HEK293 (cell line): ENCODE measurements around the gene ZDHHC6.

ENCODE experiments used
- FEZF1 ChIP-seq: fragments of 450-650 bp; formaldehyde crosslinking; IDR thresholded peaks from 2 replicates; pipeline ENCODE4 v1.5.1; 2016; ENCODE audit warnings: missing biosample characterization, missing genetic modification characterization
- GLIS1 ChIP-seq: fragments of 450-650 bp; formaldehyde crosslinking; IDR thresholded peaks from 2 replicates; pipeline ENCODE4 v1.5.1; 2016; ENCODE audit warnings: missing biosample characterization, missing genetic modification characterization
- GLIS2 ChIP-seq: fragments of 450-650 bp; formaldehyde crosslinking; IDR thresholded peaks from 2 replicates; pipeline ENCODE4 v1.5.1; 2016; ENCODE audit warnings: missing biosample characterization, missing genetic modification characterization
- HOXA7 ChIP-seq: sonication (generic); formaldehyde crosslinking; IDR thresholded peaks from 2 replicates; pipeline ENCODE4 v1.8.1; 2022; ENCODE audit warnings: missing genetic modification reagents, borderline replicate concordance
- HOXC10 ChIP-seq: sonication (generic); formaldehyde crosslinking; IDR thresholded peaks from 2 replicates; pipeline ENCODE4 v1.8.1; 2023; ENCODE audit warnings: mild to moderate bottlenecking, missing genetic modification reagents
- HOXD13 ChIP-seq: sonication (generic); formaldehyde crosslinking; IDR thresholded peaks from 2 replicates; pipeline ENCODE4 v1.8.0; 2022; ENCODE audit warnings: missing genetic modification reagents, borderline replicate concordance
- IKZF3 ChIP-seq: fragments of 450-650 bp; IDR thresholded peaks from 2 replicates; pipeline ENCODE4 v1.5.0; 2018; ENCODE audit warnings: missing biosample characterization, mild to moderate bottlenecking, missing genetic modification characterization, moderate library complexity
- KLF10 ChIP-seq: fragments of 450-650 bp; IDR thresholded peaks from 2 replicates; pipeline ENCODE4 v1.5.1; 2018; ENCODE audit warnings: missing biosample characterization, mild to moderate bottlenecking, missing genetic modification characterization
- KLF16 ChIP-seq: fragments of 450-650 bp; formaldehyde crosslinking; IDR thresholded peaks from 2 replicates; pipeline ENCODE4 v1.5.1; 2017; ENCODE audit warnings: missing biosample characterization, missing genetic modification characterization
- TCF7L2 ChIP-seq: IDR thresholded peaks from 2 replicates; pipeline ENCODE4 v1.6.1; 2011; ENCODE audit warnings: low read depth, mild to moderate bottlenecking, inconsistent platforms, low read length, moderate library complexity, borderline replicate concordance
- WT1 ChIP-seq: fragments of 450-650 bp; formaldehyde crosslinking; IDR thresholded peaks from 2 replicates; pipeline ENCODE4 v1.5.1; 2016; ENCODE audit warnings: missing biosample characterization, missing genetic modification characterization
- ZBTB17 ChIP-seq: fragments of 450-650 bp; formaldehyde crosslinking; IDR thresholded peaks from 2 replicates; pipeline ENCODE4 v1.5.1; 2016; ENCODE audit warnings: missing biosample characterization, missing genetic modification characterization
- ZBTB21 ChIP-seq: fragments of 450-650 bp; formaldehyde crosslinking; IDR thresholded peaks from 2 replicates; pipeline ENCODE4 v1.5.1; 2017; ENCODE audit warnings: missing biosample characterization, missing genetic modification characterization
- ZBTB48 ChIP-seq: fragments of 450-650 bp; formaldehyde crosslinking; IDR thresholded peaks from 2 replicates; pipeline ENCODE4 v1.5.1; 2016; ENCODE audit warnings: missing biosample characterization, missing genetic modification characterization
- ZFHX2 ChIP-seq: fragments of 450-650 bp; formaldehyde crosslinking; conservative IDR thresholded peaks from 2 replicates; pipeline ENCODE4 v1.5.1; 2016; ENCODE audit warnings: missing biosample characterization, missing genetic modification characterization
- ZNF10 ChIP-seq: fragments of 450-650 bp; formaldehyde crosslinking; IDR thresholded peaks from 2 replicates; pipeline ENCODE4 v1.5.1; 2017; ENCODE audit warnings: missing biosample characterization, missing genetic modification characterization
- ZNF138 ChIP-seq: fragments of 450-650 bp; formaldehyde crosslinking; IDR thresholded peaks from 2 replicates; pipeline ENCODE4 v1.5.1; 2016; ENCODE audit warnings: missing biosample characterization, missing genetic modification characterization, borderline replicate concordance
- ZNF175 ChIP-seq: fragments of 450-650 bp; formaldehyde crosslinking; IDR thresholded peaks from 2 replicates; pipeline ENCODE4 v1.5.1; 2016; ENCODE audit warnings: missing biosample characterization, missing genetic modification characterization
- ZNF239 ChIP-seq: fragments of 450-650 bp; formaldehyde crosslinking; IDR thresholded peaks from 2 replicates; pipeline ENCODE4 v1.5.1; 2016; ENCODE audit warnings: missing biosample characterization, missing genetic modification characterization
- ZNF292 ChIP-seq: fragments of 450-650 bp; formaldehyde crosslinking; IDR thresholded peaks from 2 replicates; pipeline ENCODE4 v1.5.1; 2016; ENCODE audit warnings: low read depth, missing biosample characterization, missing genetic modification characterization, borderline replicate concordance
- ZNF354C ChIP-seq: fragments of 450-650 bp; formaldehyde crosslinking; IDR thresholded peaks from 2 replicates; pipeline ENCODE4 v1.5.1; 2016; ENCODE audit warnings: missing biosample characterization, missing genetic modification characterization, low read depth, borderline replicate concordance
- ZNF362 ChIP-seq: fragments of 450-650 bp; formaldehyde crosslinking; IDR thresholded peaks from 2 replicates; pipeline ENCODE4 v1.5.1; 2016; ENCODE audit warnings: missing biosample characterization, missing genetic modification characterization
- ZNF501 ChIP-seq: fragments of 450-650 bp; formaldehyde crosslinking; IDR thresholded peaks from 2 replicates; pipeline ENCODE4 v1.5.1; 2016; ENCODE audit warnings: missing biosample characterization, missing genetic modification characterization
- ZNF548 ChIP-seq: fragments of 450-650 bp; formaldehyde crosslinking; IDR thresholded peaks from 2 replicates; pipeline ENCODE4 v1.5.1; 2016; ENCODE audit warnings: missing biosample characterization, missing genetic modification characterization
- ZNF555 ChIP-seq: fragments of 450-650 bp; formaldehyde crosslinking; conservative IDR thresholded peaks from 2 replicates; pipeline ENCODE4 v1.5.1; 2017; ENCODE audit warnings: missing biosample characterization, mild to moderate bottlenecking, missing genetic modification characterization, inconsistent platforms
- ZNF596 ChIP-seq: fragments of 450-650 bp; IDR thresholded peaks from 2 replicates; pipeline ENCODE4 v1.5.0; 2018; ENCODE audit warnings: missing biosample characterization, mild to moderate bottlenecking, missing genetic modification characterization, moderate library complexity
- ZNF629 ChIP-seq: fragments of 450-650 bp; formaldehyde crosslinking; IDR thresholded peaks from 2 replicates; pipeline ENCODE4 v1.5.1; 2017; ENCODE audit warnings: missing biosample characterization, missing genetic modification characterization
- ZNF645 ChIP-seq: fragments of 450-650 bp; formaldehyde crosslinking; IDR thresholded peaks from 2 replicates; pipeline ENCODE4; 2016; ENCODE audit warnings: missing biosample characterization, missing genetic modification characterization
- ZNF670 ChIP-seq: fragments of 450-650 bp; formaldehyde crosslinking; IDR thresholded peaks from 2 replicates; pipeline ENCODE4 v1.5.1; 2016; ENCODE audit warnings: missing biosample characterization, missing genetic modification characterization, low read depth
- ZNF747 ChIP-seq: fragments of 450-650 bp; formaldehyde crosslinking; IDR thresholded peaks from 2 replicates; pipeline ENCODE4 v1.5.1; 2016; ENCODE audit warnings: missing biosample characterization, missing genetic modification characterization
- ZNF792 ChIP-seq: fragments of 450-650 bp; formaldehyde crosslinking; IDR thresholded peaks from 2 replicates; pipeline ENCODE4 v1.5.1; 2016; ENCODE audit warnings: missing biosample characterization, missing genetic modification characterization
- ZSCAN23 ChIP-seq: fragments of 450-650 bp; formaldehyde crosslinking; IDR thresholded peaks from 2 replicates; pipeline ENCODE4 v1.5.1; 2016; ENCODE audit warnings: missing biosample characterization, missing genetic modification characterization
- ZXDB ChIP-seq: fragments of 450-650 bp; formaldehyde crosslinking; IDR thresholded peaks from 2 replicates; pipeline ENCODE4 v1.5.1; 2016; ENCODE audit warnings: missing biosample characterization, missing genetic modification characterization
- TF ChIP-seq, protein P1 (sequence below): fragments of 450-650 bp; formaldehyde crosslinking; IDR thresholded peaks from 2 replicates; pipeline ENCODE4 v1.5.1; 2016; ENCODE audit warnings: missing biosample characterization, missing genetic modification characterization
- TF ChIP-seq, protein P2 (sequence below): fragments of 450-650 bp; formaldehyde crosslinking; IDR thresholded peaks from 2 replicates; pipeline ENCODE4 v1.5.1; 2016; ENCODE audit warnings: missing biosample characterization, missing genetic modification characterization
- TF ChIP-seq, protein P3 (sequence below): fragments of 450-650 bp; formaldehyde crosslinking; IDR thresholded peaks from 2 replicates; pipeline ENCODE4 v1.5.1; 2016; ENCODE audit warnings: missing biosample characterization, missing genetic modification characterization

ZDHHC6 gene

DNA sequence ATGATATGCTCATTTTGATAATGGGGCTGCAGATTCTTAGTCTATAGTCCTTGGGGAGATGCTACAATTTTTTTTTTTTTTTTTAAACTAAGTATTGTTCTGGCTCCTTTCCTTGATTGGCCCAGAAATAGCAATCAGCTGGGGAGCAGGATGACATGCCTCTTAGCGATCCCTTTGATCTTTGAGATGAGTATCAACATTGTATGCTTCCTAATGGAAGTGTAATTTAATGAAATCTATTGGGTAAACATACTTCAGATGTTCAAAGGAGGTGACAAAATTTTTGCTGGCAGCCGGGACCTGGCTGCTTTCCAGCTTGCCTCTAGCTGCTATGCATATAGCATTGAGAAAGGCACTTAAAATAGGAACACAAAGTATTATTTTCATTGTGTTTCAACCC lies 43.8 kb upstream of the ZDHHC6 start (continued):
- TF ChIP-seq ZNF138 (tag by site-specific recombination), result no peak
- no peak for TF ChIP-seq ZNF548
- no peak for TF ChIP-seq GLIS2
- peak; percentile 75 for TF ChIP-seq GLIS1 (tag by site-specific recombination)
- no peak for TF ChIP-seq ZNF175 (tag by site-specific recombination)
- peak; percentile 41; the same call in 1 of the 2 replicates for TF ChIP-seq ZNF629 (tag by site-specific recombination)
- TF ChIP-seq HOXC10 (CRISPR knock-in tag), result no peak
- TF ChIP-seq, protein P1, sequence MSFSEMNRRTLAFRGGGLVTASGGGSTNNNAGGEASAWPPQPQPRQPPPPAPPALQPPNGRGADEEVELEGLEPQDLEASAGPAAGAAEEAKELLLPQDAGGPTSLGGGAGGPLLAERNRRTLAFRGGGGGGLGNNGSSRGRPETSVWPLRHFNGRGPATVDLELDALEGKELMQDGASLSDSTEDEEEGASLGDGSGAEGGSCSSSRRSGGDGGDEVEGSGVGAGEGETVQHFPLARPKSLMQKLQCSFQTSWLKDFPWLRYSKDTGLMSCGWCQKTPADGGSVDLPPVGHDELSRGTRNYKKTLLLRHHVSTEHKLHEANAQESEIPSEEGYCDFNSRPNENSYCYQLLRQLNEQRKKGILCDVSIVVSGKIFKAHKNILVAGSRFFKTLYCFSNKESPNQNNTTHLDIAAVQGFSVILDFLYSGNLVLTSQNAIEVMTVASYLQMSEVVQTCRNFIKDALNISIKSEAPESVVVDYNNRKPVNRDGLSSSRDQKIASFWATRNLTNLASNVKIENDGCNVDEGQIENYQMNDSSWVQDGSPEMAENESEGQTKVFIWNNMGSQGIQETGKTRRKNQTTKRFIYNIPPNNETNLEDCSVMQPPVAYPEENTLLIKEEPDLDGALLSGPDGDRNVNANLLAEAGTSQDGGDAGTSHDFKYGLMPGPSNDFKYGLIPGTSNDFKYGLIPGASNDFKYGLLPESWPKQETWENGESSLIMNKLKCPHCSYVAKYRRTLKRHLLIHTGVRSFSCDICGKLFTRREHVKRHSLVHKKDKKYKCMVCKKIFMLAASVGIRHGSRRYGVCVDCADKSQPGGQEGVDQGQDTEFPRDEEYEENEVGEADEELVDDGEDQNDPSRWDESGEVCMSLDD, result no peak
- no peak for TF ChIP-seq ZNF555 (tag by site-specific recombination)
- peak; percentile 76 for TF ChIP-seq FEZF1 (tag by site-specific recombination)
- TF ChIP-seq TCF7L2, result peak; percentile 95
- TF ChIP-seq WT1 (tag by site-specific recombination), result peak; percentile 42; the same call in 1 of the 2 replicates
- no peak for TF ChIP-seq ZBTB21 (tag by site-specific recombination)
- TF ChIP-seq ZNF362 (tag by site-specific recombination), result peak; percentile 69
- TF ChIP-seq ZSCAN23, result no peak
- no peak for TF ChIP-seq ZNF354C (tag by site-specific recombination)
- TF ChIP-seq ZNF747, result no peak
- 0 out of 2 replicates have a peak, but pooled peaks have one; percentile 45 for TF ChIP-seq KLF10 (tag by site-specific recombination)
- no peak for TF ChIP-seq ZNF670
- TF ChIP-seq ZNF645, result no peak
- TF ChIP-seq ZNF239 (tag by site-specific recombination), result no peak
- TF ChIP-seq, protein P2, sequence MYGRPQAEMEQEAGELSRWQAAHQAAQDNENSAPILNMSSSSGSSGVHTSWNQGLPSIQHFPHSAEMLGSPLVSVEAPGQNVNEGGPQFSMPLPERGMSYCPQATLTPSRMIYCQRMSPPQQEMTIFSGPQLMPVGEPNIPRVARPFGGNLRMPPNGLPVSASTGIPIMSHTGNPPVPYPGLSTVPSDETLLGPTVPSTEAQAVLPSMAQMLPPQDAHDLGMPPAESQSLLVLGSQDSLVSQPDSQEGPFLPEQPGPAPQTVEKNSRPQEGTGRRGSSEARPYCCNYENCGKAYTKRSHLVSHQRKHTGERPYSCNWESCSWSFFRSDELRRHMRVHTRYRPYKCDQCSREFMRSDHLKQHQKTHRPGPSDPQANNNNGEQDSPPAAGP, result no peak
- TF ChIP-seq ZFHX2 (tag by site-specific recombination), result no peak
- 0 out of 2 replicates have a peak, but pooled peaks have one; percentile 30 for TF ChIP-seq IKZF3
- TF ChIP-seq ZNF501 (tag by site-specific recombination), result no peak
- no peak for TF ChIP-seq HOXD13 (CRISPR knock-in tag)
- no peak for TF ChIP-seq ZNF10
- TF ChIP-seq KLF16 (tag by site-specific recombination), result no peak
- TF ChIP-seq HOXA7 (CRISPR knock-in tag), result no peak
- no peak for TF ChIP-seq ZNF792 (tag by site-specific recombination)
- 0 out of 2 replicates have a peak, but pooled peaks have one; percentile 34 for TF ChIP-seq ZXDB (tag by site-specific recombination)
- peak; percentile 42; the same call in 1 of the 2 replicates for TF ChIP-seq ZBTB17 (tag by site-specific recombination)
- no peak for TF ChIP-seq ZBTB48 (tag by site-specific recombination)
- TF ChIP-seq, protein P3, sequence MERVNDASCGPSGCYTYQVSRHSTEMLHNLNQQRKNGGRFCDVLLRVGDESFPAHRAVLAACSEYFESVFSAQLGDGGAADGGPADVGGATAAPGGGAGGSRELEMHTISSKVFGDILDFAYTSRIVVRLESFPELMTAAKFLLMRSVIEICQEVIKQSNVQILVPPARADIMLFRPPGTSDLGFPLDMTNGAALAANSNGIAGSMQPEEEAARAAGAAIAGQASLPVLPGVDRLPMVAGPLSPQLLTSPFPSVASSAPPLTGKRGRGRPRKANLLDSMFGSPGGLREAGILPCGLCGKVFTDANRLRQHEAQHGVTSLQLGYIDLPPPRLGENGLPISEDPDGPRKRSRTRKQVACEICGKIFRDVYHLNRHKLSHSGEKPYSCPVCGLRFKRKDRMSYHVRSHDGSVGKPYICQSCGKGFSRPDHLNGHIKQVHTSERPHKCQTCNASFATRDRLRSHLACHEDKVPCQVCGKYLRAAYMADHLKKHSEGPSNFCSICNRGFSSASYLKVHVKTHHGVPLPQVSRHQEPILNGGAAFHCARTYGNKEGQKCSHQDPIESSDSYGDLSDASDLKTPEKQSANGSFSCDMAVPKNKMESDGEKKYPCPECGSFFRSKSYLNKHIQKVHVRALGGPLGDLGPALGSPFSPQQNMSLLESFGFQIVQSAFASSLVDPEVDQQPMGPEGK, result peak; percentile 33; the same call in 1 of the 2 replicates
- no peak for TF ChIP-seq ZNF596 (tag by site-specific recombination)
- TF ChIP-seq ZNF292 (tag by site-specific recombination), result no peak
